ENCODE results near the gene CYGB.

The CYGB gene

DNA sequence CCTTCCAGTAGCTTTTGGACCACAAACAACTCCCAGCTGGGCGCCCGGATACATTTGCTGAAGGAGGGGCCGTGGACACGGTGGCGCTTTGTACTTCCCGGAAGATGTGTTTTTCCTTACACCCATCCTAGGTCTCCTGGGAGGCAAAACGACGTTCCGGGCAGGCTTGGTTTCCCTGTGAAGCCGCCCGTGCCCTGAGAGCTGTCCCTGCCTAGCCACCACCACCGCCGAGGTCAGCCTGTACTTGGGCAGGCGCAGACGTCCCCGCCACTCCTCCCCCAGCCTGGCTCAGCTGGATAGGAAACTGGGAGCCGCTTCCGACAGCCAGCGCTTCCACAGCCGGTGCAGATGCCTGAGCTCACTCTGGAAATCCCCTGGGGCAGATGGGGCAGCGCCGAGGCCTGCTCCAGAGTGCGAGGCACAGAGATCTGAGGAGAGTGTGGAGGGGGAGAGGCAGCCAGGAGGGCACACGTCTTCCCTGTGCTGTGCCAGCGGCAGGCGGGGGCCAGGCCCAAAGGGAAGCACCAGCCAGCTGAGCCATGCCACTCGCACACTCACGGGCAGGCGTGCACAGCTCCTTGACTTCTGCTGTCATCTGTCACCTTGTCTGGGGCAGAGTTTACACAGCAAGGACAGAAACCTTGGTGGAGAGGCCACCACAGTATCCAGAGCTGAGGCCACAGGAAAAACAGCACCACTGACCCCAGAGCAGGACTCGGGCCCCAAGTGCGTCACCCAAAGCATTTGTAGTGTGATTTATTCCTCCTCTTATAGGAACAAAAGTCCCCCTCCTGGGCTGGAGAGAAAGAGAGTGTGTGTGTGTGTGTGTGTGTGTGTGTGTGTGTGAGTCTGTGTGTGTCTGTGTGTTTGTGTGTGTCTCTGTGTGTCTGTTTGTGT is 39.3 kb downstream of the CYGB start:
- DNase-seq, result no peak

DNA sequence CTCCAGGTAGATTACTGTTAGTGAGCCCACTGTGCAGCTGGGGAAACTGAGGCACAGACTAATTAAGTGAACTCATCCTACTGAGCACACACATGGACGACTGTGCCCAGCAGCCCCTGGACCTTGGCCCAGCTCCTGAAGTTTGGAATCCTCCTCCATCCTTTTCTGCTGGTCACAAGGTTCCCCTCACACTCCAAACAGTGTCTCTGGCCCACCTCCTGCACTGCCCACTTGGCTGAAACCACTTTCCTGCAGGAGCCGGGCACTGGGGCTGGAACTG is 39.9 kb downstream of the CYGB start:
- DNase-seq, result no peak

- DNase-seq, result no peak
These were observed 41.0 kb downstream of the CYGB start for GRCh38 chr17:76496464-76496863.

DNA sequence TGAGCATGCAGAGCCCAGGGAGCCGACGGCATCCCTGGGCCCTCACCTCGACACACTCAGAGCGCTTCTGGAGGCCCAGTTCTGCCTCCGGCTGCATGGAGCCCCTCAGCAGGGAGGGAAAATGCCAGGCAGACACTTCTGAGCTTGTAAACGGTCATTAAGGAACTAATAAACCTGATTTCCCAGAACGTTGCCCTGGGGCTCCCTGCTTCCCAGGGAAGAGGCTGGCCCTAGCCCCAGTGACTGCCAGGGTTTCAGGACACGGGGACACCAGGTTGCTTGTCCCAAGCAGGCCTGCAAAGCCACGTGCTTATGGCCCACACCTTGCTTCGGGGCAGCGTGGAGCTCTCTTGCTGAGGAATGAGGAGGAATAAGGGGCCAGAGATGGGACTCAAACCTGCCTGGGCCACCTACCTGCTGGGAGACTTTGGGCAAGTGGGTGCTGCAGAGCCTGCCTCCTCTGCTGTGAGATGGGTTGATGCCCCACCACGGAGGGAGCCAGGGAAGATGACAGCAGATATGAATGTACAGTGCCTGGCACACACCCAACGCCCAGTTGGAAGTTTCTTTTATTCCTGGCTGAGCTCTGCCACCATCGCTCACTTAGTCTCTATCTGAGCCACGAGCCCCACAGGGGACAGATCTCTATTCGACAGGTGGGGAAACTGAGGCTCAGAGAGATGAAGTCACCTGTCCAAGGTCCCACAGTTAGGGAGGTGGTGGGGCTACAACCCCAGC is 41.7 kb downstream of the CYGB start:
- no peak for DNase-seq

DNA sequence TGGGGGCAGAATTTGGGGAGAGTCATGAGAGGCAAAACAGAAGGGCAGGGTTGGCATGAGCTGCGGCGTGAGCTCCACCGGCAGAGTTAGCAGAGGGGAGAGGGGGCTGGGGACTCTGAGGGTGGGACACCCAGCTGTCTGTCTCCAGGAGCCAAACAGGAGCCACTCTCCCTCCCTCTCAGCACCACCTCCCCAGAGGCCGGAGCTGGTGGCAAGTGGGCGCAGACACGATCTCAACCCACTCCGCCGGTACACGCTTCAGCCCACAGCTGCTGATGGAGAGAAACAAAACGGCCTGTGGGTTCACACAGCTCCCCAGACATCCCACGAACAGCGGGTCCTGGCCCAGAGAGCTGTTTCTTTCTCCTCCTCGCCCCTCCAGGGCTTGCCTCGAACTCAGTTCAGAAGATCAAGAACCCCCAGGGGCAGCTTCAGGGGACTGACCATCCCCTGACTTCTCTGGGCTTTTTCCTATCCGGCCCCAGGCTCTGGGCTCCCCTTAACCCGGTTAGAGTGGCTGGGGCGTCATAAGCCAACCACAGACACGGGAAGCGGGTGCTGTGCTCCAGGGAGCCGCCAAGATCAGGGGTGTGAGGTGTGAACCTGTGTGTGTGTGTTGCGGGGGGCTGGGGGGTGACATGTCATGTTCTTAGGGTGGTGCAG is 43.9 kb downstream of the CYGB start:
- no peak for DNase-seq

- peak; percentile 70 for DNase-seq
These were observed 44.5 kb downstream of the CYGB start for GRCh38 chr17:76492989-76493501.

DNA sequence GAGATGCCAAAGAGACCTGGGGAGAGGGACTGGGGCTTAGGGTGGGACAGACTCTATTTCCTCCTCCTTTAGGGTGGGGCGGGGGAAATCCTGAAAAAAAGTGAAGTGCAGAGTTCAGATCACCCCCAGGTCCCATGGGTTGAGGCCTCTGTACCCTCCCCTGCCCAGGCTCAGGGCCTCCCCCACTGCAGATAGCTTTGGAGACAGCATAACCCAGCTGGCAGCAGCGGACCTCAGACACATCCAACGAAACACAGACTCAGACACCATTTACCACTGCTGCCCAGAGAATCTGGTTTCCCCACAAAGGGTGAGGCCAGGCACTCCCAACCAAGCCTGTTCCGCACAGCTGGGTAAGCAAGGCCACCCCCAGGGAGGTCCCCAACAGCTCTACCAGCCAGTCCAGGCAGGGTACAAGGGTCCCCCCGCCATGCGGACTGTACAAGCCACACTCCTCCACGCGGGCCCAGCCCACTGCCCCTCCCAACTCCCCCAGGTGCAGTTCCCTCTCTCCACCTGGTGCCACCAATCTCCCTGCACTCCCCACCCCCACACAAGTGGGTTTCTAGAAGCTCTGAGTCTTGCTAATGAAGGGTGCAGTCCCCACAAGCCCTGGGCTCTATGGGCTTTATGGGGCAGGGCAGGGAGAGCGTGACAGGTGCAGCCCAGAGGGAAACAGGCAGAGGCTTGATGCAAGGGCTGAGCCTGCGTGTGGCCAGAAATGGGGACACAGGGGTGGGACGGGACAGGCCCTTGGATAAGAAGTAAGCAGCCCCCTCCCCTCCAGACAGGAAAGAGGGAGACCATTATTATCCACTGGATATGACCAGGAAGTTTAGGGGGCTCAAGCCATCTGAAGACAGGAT is 45.2 kb downstream of the CYGB start:
- no peak for DNase-seq

- DNase-seq, result no peak
These were observed 46.0 kb downstream of the CYGB start for GRCh38 chr17:76491271-76492122.

DNA sequence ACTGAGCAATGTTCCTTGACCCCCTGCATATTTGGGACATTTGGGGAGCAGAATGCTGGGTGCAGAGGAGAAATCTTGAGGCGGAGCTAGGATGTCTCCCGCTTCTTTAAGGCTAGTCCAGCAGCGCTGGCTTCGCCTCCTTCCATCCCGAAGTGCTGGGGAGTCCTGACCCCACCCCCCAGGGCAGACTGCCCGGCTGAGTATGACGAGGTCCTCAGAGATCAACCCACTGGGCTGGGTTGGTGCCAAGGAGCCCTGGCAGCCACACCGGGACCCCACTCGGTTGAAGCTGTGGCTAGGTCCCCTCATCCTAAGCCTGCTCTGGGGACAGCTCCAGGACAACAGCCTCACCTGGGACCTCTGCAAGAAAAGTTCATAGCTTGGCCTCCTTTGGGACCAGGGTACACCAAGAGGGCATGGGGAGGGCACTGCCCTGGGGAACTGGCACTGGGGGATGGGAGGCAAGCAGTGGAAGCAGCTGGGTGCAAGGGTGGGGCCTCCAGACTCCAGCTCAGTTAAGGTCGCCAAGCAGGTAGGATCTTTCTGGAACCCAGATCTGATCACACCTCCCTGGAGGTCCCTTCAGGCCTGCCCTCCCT is 47.3 kb downstream of the CYGB start:
- DNase-seq, result no peak

GRCh38 chr17:76487451-76488192 is 49.9 kb downstream of the CYGB start:
- DNase-seq, result no peak

GRCh38 chr17:76485569-76485968 is 51.9 kb downstream of the CYGB start:
- DNase-seq, result no peak

DNA sequence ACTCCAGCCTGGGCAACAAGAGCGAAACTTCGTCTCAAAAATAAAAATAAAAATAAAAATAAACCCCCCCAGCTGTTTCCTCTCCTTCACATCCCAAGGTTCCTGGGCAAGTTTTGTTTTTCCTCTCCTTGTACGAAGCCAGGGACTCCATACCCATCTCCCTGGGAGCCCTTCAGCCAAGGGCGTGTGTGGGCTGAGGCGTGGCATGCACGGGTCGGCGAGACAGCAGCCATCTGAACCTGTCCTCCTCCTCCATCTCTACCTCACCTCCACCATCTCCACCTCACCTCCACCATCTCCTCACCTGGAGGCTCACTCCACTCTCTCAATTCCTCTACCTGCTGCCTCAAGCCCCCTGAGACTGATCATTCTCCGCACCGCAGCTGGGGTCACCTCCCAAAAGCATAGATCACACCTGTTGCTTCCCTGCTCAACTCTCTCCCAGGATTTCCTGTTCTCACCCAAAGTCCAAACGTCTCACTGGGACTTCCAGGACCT is 53.2 kb downstream of the CYGB start:
- no peak for DNase-seq

DNA sequence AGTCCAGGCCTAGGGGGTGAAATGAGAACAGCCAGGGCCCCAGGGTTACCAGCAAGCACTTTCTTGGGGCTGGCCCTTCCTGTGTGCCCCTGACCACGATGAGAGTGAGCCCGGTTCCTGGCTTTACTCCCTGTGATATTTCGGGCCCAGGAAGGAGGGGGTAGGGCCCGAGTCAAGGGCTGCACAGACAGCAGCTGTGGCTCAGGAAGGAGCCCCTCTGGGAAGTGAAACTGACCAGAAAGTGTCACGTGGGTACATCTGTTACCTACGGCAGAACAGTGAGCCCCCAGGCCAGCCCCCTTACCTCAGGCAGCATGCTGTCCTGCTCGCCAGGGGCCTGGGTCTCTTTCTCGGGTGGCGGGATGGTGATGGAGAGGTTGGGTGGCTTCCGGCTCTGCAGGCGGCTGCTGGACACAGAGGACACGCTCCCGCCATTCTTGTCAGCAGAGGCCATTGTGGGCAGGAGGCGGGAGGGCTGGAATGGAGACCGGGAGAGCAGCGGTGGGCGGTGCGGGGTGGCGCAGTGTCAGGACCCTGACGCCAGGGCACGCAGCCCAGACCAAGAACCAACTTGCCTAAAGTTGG is 56.3 kb downstream of the CYGB start:
- no peak for DNase-seq

GRCh38 chr17:76480632-76481031 is 56.9 kb downstream of the CYGB start:
- no peak for DNase-seq

GRCh38 chr17:76479515-76480060 is 57.9 kb downstream of the CYGB start:
- no peak for DNase-seq

GRCh38 chr17:76478730-76479514 is 58.6 kb downstream of the CYGB start:
- no peak for DNase-seq

DNA sequence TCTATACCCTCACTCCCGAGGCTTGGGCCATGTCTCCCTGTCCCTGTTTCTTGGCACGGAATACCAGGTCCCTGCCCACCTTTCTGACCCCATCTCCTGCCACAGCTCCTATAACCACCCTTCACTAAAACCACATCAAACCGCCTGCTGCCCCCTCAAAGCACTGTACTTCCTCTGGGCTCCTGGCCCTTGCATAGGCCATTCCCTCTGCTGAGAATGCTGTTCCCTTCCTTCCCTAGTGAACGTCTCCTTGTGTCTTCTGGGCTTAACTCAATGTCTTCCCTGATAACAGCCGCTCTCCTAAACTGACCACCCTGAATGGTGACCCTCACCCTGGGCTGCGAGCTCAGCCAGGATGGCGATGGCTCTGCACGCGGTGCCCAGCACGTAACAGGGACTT is 59.4 kb downstream of the CYGB start:
- no peak for DNase-seq

DNA sequence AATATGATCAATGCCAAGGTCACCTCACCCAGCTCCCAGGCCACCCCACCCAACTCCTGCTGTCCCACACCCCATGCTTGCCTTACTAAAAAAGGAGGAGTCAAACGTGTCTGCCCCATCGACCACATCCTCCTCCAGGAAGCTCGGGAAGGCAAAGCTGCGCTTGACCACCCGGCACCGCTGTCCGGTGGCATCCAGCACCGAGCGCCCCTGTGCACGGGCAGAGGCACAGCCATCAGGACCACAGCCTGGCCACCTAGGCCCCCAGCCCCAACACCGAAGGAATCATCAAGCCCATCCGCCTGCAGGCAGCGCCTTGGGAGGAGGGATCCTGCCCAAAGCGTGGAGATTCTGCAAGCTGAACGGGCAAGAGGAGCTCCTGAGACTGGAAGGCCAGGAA is 59.9 kb downstream of the CYGB start:
- DNase-seq, result no peak
